Measurements from ENCODE around the gene CDH26.
"Not testable (repeated sequence)": the region's sequence is repeated elsewhere in the genome, so short reads cannot be mapped to it uniquely, and the experiment has no call there.

CDH26 gene

DNA sequence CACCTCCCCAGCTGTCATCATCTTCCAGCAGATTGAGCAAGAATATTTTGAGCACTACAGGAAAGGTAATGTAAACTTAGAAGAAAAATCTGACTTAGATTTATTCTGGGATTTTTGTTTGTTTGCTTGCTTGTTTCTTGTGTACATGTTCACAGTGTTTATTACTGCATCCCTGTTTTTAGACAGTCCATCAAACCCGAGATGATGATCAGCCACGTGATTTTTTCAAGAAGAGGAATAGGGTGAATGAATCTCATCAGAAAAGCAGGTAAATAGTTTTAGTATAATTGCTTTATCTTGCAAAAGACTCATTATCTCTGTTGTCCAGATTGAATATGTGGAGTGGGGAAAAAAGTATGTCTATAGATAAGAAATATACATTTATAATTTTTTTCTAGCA, 16.0 kb upstream of the CDH26 start:
- DNase-seq, result no peak

DNA sequence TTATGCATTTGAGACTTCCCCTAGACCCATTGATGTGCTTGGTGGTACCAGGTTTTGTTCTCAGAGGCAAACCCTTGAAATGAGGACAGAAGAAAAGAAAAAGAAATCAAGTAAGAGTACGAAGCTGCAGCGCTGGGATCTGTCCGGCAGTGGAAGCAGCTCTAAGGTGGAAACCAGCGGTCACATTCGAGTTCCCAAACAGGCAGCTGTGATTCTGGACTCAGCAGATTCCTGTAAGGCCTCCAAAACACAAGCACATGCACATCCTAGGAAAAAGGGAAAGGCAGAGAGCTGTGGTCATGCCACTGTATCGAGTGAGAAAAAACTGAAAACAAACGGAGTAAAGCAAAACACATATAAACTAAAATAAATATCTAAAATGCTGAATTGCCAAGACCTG, 13.5 kb upstream of the CDH26 start:
- no peak for DNase-seq

DNA sequence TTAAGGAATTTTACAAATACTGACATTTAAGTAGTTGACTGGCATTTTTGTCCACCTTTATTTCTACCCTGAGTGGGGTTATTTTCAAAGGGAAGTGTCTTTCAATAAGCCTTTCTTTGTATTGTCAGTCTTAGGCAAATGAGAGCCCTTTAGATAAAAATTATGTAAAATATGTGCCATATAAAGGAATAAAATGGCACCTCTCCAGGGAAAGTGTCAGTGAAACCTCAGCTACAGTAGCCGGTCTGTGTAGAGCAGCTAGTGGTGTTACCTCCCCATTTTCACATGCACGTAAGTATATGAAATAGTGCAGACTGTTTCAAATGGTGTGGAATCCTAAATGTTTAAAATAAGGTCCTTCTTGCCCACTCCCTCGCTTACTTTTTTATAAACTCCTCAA, 13.0 kb upstream of the CDH26 start:
- DNase-seq, result no peak

DNA sequence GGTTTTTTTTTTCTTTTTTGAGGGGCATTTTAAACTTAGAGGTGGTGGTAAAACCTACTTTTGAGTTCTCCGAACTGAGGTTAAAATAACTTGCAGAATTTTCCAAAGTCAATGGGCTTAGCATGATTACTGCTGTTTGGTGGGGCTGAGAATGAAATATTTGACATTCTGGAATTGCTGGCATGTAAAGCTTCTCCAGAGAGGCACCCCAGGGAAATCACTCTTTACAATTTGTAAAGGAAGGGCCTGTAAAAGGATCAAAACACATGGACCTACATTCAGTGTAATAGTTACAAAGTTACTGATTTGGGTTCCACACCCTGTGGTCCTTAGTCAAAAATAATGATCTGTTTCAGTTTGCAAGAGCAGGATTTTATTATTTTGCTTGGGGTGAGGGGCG, 12.5 kb upstream of the CDH26 start:
- no peak for DNase-seq

DNA sequence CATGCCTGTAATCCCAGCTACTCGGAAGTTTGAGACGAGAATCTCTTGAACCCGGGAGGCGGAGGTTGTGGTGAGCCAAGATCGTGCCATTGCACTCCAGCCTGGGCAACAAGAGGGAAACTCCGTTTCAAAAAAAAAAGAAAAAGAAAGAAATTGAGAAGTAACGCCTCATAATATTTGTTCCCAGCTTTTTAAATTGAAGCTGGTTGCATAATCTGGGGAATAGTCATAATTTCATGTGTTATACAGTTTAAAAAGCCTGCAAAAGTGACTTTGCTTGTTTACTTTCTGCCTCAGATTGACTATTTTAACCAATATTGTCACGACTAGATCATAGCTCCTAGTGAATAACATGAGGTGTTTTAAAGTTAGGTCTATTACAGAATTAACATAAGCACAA, 10.8 kb upstream of the CDH26 start:
- no peak for DNase-seq

DNA sequence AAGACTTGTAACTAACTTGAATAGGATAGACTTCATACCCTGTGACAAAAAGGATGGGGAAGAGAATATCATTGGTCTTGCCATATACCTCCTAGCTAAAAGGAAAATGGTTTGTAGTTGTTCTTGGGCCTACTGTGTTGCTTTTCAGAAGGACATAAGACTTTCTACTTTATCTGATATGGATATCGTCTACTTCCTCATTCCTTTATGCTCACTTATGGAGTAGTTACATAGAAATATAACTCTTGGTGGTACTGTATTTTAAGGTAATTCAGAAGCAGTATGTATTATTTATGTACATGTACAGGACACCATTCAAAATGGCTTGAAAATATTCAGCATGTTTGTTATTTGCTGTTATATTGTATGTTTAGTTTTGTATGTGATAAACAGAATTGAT, 10.0 kb upstream of the CDH26 start:
- DNase-seq, result no peak

DNA sequence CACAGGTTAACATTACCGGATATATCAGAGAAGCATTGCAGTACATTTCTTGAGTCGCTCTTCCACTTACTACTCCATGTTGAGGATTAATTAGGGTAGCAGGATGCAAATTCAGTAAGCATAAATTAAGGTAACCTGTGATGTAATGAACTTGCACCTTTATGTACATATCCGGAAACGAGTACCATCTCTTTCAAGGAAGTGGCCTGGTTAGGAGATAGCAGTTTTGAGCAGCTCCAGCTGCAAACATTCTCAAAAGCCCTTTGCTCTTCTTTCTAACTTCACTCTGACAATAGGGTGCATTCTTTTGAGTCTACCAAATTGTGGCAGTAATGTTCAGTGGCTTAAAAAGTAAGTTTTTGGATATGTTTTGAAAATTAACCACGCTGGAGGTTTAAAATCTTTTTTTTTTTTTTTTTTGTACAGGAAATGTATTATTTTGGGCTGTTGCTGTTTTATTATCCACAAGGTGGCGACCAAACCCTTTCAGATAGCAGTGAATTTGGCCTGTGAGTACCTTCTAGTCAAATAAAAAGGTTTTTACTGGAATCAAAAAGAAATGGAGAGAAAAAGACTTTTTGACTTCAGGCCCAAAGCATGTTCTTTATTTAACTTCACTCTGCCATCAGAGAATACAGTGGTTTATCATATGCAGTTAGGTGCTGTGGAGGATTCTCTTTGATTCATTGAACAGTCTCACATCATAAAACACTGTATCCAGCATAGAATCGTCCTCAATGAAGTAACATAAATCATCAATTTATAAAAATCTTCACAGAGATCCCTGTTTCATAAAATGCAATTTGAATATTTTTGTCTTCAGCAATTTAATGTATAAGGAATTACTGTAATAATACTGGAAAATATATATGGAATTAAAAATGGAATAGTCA, 9.1 kb upstream of the CDH26 start:
- DNase-seq, result peak; percentile 37

DNA sequence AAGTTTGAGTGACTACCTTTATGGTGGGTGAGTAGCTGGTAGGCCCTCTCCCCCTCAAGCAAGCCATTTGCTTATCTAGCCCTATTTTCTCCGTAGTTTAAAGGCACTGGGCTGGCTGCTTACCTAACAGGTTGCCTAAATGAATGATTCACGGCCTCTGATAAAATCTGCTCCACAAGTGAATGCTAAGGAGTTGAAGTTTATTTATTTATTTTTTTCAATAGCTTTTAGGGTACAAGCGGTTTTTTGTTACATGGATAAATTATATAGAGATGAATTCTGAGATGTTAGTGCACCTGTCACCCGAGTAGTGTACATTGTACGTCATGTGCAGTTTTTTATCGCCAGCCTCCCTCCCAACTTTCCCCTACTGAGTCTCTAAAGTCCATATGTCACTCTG, 8.3 kb upstream of the CDH26 start:
- no peak for DNase-seq

DNA sequence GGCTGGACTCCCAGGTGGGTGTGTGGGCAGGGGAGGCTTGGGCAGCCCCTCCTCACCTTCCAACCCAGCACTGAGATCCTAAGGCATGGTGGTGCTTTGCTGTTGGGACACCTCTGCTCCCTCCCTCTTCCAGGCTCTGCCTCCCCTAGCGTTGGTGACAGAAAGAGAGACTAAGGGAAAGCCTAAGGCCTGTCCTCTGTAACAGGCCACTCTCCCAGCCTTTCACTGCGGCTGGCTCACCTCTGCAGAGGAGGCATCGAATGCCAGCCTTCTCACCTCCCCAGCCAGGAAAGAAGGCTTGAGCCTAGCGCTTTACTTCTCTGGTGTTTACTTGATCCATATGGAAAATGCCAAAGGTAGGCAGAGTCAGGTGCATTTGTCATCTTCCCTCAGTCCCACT, 3.5 kb upstream of the CDH26 start:
- DNase-seq, result no peak

DNA sequence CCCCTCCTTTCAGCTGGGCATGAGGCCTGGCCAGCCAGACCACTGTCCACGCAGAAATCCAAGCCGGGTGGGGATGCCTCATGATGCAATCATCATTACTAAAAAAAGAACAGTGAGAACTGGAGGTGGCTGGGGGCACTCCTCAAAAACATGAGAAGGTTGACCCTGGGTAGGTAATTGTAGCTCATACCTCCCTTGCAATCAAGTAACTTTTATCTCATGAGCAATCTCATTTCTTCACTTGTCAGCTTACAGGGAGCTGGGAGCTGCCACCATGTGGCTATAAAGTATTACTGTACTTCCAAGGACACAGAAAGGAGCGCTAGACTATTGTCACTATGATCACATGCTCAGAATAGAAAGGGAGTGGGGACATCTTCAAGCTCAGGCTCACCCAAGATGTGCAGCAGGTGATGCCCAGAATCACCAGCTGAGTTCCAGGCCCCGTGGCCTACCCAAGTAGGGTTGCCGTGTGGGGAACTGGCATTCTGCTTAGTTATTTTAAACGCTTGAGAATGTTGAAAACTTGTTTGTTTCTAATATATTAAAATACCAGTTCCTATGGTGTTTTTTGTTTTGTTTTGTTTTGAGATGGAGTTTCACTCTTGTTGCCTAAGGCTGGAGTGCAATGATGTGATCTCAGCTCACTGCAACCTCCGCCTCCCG, 3.0 kb upstream of the CDH26 start:
- peak; percentile 32 for DNase-seq

DNA sequence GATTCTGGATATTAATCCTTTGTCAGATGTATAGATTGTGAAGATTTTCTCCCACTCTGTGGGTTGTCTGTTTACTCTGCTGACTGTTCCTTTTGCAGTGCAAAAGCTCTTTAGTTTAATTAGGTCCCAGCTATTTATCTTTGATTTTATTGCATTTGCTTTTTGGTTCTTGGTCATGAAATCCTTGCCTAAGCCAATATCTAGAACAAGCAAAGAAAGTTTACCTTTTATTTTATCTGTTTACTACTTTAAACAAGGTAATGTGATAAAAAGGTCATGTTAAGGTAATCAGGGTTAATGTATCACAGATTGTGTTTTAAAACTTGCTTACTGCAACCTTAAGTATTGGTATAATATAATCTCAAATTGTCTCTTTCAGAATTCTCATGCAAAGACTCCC, 655 bp upstream of the CDH26 start:
- DNase-seq, result not testable (repeated sequence)

DNA sequence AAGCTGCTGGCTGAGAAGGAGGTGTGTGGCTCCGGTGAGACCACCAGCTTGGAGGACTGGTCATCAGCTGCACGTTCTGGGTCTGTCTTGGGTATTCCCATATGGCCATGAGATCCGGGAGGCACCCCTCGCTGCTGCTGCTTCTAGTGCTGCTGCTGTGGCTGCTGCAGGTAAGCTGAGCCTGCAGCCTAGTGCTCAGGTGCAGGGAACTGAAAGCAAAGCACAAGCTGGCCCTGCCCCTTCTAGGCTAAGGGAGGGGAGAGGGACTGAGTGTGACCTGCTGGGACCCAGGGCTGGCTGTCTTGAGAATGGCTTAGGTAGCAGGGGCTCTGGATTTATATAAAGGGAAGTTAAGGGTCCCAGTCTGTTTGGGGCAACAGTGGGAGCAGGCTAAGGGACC, 403 bp downstream of the CDH26 start:
- DNase-seq, result peak; percentile 60

DNA sequence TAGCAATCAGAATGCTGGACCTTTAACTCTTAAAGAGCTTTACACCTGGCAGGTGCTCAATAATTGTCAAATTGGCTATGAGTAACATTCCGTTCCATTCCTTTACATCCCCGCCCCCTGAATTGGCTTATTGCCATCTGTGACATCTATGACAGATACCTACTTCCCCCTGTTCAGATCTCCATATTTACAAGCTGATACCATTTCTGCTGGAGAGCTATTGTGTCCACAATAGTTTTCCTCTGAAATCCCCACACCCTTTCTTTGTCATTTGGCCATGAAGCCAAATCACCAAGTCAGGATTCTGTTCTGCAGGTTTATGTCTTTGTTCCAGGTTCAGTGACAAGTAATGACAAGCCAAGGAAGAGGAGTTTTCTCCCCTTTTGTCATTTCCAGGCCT, 3.2 kb downstream of the CDH26 start:
- no peak for DNase-seq

DNA sequence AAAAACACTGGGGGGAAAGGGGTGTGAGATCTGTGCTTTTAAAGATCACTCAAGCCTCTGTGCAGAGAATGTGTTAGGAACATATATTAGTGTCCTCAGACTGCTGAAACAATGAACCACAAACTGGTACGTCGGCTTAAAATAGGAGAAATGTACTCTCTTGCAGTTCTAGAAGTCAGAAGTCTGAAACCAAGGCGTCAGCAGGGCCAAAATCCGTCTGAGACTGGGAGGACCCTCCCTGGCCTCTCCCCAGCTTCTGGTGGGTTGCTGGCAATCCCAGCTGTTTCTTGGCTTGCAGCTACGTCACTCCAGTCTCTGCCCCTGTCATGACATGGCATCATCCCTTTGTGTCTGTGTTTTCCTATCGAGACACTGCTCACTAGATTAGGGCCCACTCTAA, 3.9 kb downstream of the CDH26 start:
- no peak for DNase-seq

DNA sequence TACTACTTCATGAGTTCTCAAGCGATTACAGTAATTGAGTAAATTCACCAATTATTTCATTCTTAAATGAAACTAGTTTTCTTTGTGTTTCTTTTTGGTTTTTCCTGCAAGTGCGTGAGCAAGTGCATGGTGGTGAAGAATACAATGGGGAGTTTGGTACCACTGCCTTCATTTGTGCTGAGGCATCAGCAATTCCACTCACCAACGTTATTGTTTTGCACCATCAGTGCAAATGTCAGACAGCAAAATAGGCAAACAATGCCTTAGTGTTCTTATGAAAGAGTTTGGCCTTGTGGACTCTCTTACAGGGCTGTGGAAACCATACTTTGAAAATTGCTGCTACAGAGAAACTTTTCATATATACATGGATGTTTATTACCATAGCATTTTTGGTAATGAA, 8.2 kb downstream of the CDH26 start:
- DNase-seq, result no peak

DNA sequence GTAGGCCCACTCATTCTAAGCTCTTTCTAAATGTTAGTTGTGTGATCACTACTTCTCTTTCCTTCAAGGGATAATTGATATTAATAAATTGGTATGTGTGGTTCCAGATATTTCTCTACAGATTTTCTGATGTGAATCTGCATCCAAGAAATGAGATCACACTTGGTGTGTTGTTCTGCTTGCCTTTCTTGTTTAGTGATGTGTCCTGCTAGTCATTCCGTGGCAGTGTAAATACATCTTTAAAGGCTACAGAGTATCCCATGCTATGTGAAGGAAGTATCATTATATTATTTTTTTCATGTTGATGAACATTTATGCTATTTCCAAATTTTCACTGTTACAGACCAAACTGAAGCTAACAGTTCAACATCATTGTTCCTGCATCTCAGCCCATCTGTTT, 13.2 kb downstream of the CDH26 start:
- no peak for DNase-seq

DNA sequence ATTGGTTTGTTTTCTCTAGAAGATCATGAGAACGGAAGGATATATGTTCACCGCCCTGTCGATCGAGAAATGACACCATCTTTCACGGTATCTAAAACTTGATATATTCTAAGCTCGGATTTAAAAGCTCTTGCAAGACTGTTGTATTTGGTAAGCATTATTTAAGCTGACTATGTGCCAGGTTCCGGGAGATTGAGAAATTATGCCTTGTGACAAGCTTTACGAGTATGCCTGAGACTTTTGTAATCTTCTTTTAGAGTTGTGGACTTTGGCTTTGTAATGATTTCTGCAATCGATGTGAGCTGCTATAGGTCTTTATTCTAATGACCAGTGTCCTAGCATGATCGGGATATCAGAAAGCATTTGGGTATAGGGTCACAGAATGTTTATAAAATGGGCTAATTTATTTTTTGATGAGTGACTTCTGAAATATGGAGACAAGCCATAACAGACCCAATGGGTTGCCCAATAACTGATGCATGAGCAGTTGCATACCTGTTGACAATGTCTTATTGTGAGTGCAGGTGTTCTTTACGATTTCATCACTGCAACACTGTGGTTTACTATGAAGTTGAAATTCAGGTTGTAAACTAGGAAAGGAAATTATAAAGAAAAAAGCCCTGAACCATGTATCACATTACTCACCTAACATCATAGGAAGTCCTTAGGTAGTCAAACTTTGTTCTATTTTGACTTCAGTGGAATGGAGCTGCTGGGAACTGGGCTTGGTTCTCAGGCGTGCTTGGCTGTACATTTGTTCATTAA, 14.0 kb downstream of the CDH26 start:
- no peak for DNase-seq

DNA sequence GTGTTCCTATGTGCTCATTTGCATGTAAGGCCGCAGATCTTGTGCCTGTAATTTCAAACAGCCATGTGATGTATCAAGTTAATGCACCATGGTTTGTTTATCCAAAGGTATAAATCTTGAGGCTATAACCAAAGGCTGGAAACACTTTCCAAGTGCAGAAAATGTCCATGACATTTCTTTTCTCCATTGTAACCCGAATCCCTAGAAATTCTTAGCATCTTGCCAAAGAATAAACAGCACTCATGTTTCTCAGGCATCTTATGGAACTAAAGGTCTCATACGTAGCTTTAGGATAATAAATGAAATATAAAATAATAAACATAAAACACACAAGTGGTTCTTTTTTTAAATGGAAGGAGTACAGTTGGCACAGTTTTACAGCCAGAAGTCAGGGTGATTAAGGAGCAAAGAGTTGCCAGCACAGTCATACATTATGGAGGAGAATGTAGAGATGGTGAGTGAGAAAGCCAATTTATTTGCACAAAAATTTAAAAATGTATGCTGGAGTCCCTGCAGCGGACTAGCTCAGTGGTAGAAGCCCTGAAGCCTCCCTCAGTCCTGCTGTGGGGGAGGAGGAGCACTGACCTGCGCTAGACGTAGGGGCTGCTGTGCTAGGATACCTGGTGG, 18.0 kb downstream of the CDH26 start:
- no peak for DNase-seq

DNA sequence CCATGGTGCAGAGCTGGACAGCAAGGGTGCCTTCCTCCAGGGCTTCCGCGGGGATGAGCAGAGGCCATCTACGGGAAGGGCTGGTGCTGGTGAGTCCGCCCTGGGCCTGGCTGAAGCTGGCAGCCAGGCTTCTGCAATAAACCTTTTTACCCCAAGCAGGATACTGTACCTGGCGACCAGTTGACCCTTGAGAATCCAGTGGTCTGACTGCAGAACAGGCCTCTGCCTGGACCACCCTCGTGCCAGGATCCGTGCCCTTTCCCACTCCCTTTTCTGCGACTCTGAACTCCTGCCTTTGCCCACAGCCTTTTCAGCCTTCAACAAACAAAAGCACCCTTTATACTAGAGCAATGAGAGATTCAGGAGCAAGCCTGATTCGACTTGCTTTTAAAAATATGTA, 18.9 kb downstream of the CDH26 start:
- no peak for DNase-seq

DNA sequence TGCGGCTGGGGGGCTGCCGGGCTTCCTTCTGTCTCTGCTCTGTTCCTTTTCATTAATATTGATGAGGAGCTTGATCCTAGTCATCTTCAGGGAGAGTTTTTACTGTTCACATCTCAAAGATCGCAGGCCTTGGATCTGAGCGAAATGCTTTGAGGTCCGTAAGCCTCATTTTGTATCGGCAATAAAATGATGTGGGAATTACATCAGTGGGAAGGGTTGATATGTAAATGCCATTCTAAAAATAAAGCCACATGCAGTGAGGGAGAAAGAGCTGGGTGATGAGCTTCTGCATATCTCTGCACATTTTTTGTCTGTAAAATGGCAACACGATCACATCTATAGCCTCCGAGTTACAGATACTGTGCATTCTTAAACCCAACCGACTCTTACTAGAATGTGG, 24.9 kb downstream of the CDH26 start:
- DNase-seq, result no peak

DNA sequence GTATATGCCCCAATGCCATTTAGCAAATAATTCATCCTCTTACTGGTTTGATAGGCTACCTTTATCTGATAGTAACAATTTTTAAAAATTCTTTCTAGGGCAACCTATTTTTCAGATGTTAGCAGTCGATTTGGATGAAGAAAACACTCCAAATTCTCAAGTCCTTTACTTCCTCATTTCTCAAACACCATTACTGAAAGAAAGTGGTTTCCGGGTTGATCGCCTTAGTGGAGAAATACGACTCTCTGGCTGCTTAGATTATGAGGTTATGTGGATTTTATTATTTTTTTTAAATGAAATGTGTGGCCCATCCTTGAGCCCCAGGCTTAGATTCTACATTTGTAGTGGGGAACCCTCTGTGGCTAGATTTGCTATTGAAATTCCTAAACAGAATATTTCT, 26.3 kb downstream of the CDH26 start:
- DNase-seq, result no peak

DNA sequence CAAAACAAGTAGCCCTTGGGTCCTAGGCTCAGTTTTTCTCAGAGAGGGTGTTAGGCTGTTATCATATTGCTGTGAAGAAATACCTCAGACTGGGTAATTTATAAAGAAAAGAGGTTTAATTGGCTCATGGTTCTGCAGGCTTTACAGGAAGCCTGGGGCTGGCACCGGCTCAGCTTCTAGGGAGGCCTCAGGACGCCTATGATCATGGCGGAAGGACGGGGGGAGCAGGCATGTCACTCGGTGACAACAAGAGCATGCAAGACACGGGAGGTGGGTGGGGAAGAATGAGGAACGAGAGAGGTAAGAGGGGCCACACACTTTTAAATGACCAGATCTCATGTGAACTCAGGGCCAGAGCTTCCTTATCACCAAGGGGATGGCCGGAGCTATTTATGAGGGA, 26.9 kb downstream of the CDH26 start:
- no peak for DNase-seq

DNA sequence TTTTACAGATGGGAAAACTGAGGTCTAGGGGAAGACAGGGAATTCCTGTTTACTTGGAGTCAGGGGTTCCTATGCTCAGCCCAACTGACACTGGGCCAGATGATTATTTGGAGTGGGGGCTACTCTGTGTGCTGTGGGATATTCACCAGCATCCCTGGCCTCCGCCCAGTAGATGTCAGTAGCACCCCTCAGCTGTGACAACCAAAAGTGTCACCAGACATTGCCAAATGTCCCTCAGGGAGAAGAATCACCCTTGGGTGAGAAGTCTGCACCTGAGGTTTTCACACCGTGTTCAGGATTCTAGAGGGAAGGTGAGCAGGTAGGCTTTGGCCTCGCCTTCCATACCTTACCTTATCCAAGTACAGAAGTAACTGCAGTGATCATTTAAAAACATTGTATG, 27.6 kb downstream of the CDH26 start:
- DNase-seq, result no peak

DNA sequence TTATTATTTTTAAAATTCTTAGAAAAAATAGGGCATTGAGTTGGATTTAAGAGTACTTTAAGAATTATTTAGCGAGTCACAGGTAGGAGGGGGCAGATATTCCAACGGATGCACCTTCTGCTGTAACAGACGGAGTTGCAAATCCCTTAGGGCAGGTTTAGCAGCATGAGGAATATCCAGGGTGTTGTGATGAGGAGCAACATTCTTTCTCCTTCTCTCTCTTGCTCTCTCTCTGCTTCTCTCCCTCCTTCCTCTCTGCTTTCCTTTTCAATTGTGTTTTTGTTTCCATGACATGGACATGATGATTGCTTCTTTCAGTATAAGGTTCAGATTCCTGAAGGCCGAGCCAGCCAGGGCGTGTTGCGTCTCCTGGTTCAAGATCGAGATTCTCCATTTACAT, 28.9 kb downstream of the CDH26 start:
- DNase-seq, result no peak
